H9 (cell line): ENCODE measurements around the gene GLRX3. TPM values are rescaled to one million over a fixed set of nuclear protein-coding genes. Genes with fewer than 3 reads are reported as not detected.

ENCODE experiments used
- DNase-seq: peaks from one replicate; pipeline ENCODE4 v3.0.0-alpha.2; 2017
- H2AFZ ChIP-seq: one replicate; pipeline ENCODE4 v1.6.1; 2013; ENCODE audit warnings: mild to moderate bottlenecking, low read length, control low read depth, moderate library complexity
- H2AK5ac ChIP-seq: 2 replicates; pipeline ENCODE4 v1.6.1; 2013; ENCODE audit warnings: low read length, control low read depth, mixed read lengths; ENCODE audit not compliant: insufficient read length
- H2BK120ac ChIP-seq: one replicate; pipeline ENCODE4 v1.6.1; 2013; ENCODE audit warnings: low read depth, mild to moderate bottlenecking, low read length, control low read depth, inconsistent platforms; ENCODE audit not compliant: poor library complexity, severe bottlenecking
- H2BK12ac ChIP-seq: 2 replicates; pipeline ENCODE4 v1.6.1; 2013; ENCODE audit warnings: low read length, control low read depth, mixed read lengths, low read depth; ENCODE audit not compliant: insufficient read length
- H2BK15ac ChIP-seq: 2 replicates; pipeline ENCODE4 v1.6.1; 2013; ENCODE audit warnings: low read depth, low read length, control low read depth
- H2BK20ac ChIP-seq: one replicate; pipeline ENCODE4 v1.6.1; 2013; ENCODE audit warnings: low read depth, mild to moderate bottlenecking, low read length, control low read depth, inconsistent platforms; ENCODE audit not compliant: poor library complexity, severe bottlenecking
- H2BK5ac ChIP-seq: 2 replicates; pipeline ENCODE4 v1.6.1; 2013; ENCODE audit warnings: low read length, control low read depth, mixed read lengths; ENCODE audit not compliant: insufficient read length
- H3K14ac ChIP-seq: 2 replicates; pipeline ENCODE4 v1.6.1; 2013; ENCODE audit warnings: low read length, control low read depth; ENCODE audit not compliant: insufficient read depth
- H3K18ac ChIP-seq: 2 replicates; pipeline ENCODE4 v1.6.1; 2013; ENCODE audit warnings: low read depth, mild to moderate bottlenecking, mixed read lengths, low read length, control low read depth; ENCODE audit not compliant: insufficient read length
- H3K23ac ChIP-seq: 2 replicates; pipeline ENCODE4 v1.6.1; 2013; ENCODE audit warnings: low read length, control low read depth, mixed read lengths, low read depth; ENCODE audit not compliant: insufficient read length
- H3K23me2 ChIP-seq: 2 replicates; pipeline ENCODE4 v1.6.1; 2013; ENCODE audit warnings: low read depth, mild to moderate bottlenecking, mixed read lengths, low read length, control low read depth; ENCODE audit not compliant: insufficient read length, poor library complexity, severe bottlenecking
- H3K27ac ChIP-seq: 2 replicates; pipeline ENCODE4 v1.5.1; 2013; ENCODE audit warnings: low read length, control low read depth, mixed read lengths, low read depth; ENCODE audit not compliant: insufficient read length
- H3K27me3 ChIP-seq: 2 replicates; pipeline ENCODE4 v1.6.1; 2013; ENCODE audit warnings: low read length, control low read depth, inconsistent platforms; ENCODE audit not compliant: insufficient read depth
- H3K4ac ChIP-seq: 2 replicates; pipeline ENCODE4 v1.6.1; 2013; ENCODE audit warnings: low read depth, mild to moderate bottlenecking, control low read depth, inconsistent platforms, low read length, moderate library complexity
- H3K4me1 ChIP-seq: 2 replicates; pipeline ENCODE4 v1.6.1; 2013; ENCODE audit warnings: low read length, control low read depth, inconsistent platforms; ENCODE audit not compliant: insufficient read depth
- H3K4me2 ChIP-seq: 2 replicates; pipeline ENCODE4 v1.6.1; 2013; ENCODE audit warnings: low read length, control low read depth, mixed read lengths; ENCODE audit not compliant: insufficient read length, insufficient read depth
- H3K56ac ChIP-seq: 2 replicates; pipeline ENCODE4 v1.6.1; 2013; ENCODE audit warnings: low read depth, mild to moderate bottlenecking, mixed read lengths, low read length, control low read depth; ENCODE audit not compliant: insufficient read length
- H3K79me1 ChIP-seq: 2 replicates; pipeline ENCODE4 v1.6.1; 2013; ENCODE audit warnings: low read depth, mild to moderate bottlenecking, moderate library complexity, low read length, control low read depth, inconsistent platforms; ENCODE audit not compliant: insufficient read depth, poor library complexity, severe bottlenecking
- H3K79me2 ChIP-seq: 2 replicates; pipeline ENCODE4 v1.6.1; 2013; ENCODE audit warnings: low read length, control low read depth, inconsistent platforms; ENCODE audit not compliant: insufficient read depth
- H3K9ac ChIP-seq: 2 replicates; pipeline ENCODE4 v1.6.1; 2013; ENCODE audit warnings: low read length, control low read depth, mixed read lengths; ENCODE audit not compliant: insufficient read length; ENCODE audit errors: extremely low read depth
- H3K9me3 ChIP-seq: one replicate; pipeline ENCODE4 v1.6.1; 2013; ENCODE audit warnings: low read depth, low read length, inconsistent platforms; ENCODE audit not compliant: control insufficient read depth
- H3T11ph ChIP-seq: one replicate; pipeline ENCODE4 v1.6.1; 2013; ENCODE audit warnings: mild to moderate bottlenecking, low read length, control low read depth, inconsistent platforms
- H4K20me1 ChIP-seq: one replicate; pipeline ENCODE4 v1.6.1; 2013; ENCODE audit not compliant: control insufficient read depth, insufficient read length, insufficient read depth
- H4K5ac ChIP-seq: 2 replicates; pipeline ENCODE4 v1.6.1; 2013; ENCODE audit warnings: low read depth, mild to moderate bottlenecking, mixed read lengths, low read length, control low read depth; ENCODE audit not compliant: insufficient read length
- H4K8ac ChIP-seq: replicated peaks from 2 replicates; pipeline ENCODE4 v1.6.1; 2013; ENCODE audit warnings: low read length, control low read depth, mixed read lengths, low read depth; ENCODE audit not compliant: insufficient read length
- H4K91ac ChIP-seq: 2 replicates; pipeline ENCODE4 v1.6.1; 2013; ENCODE audit warnings: low read depth, mild to moderate bottlenecking, moderate library complexity, mixed read lengths, low read length, control low read depth; ENCODE audit not compliant: insufficient read length
- H3K27ac Mint-ChIP-seq, 3 experiments: 2 replicates in 2 of 3; 3 replicates in 1 of 3; pipeline ENCODE4 v1.8.0; 2020 to 2021; ENCODE audit warnings: mixed read lengths in 3 of 3, mild to moderate bottlenecking in 1 of 3, moderate library complexity in 1 of 3
- H3K27me3 Mint-ChIP-seq: 2 replicates; pipeline ENCODE4 v1.8.0; 2021; ENCODE audit warnings: low read depth, mild to moderate bottlenecking, moderate library complexity, mixed read lengths
- H3K36me3 Mint-ChIP-seq, 3 experiments: 2 replicates in 2 of 3; 3 replicates in 1 of 3; pipeline ENCODE4 v1.8.0; 2020 to 2021; ENCODE audit warnings: low read depth in 3 of 3, mixed read lengths in 3 of 3; ENCODE audit not compliant: insufficient read depth in 1 of 3
- H3K4me1 Mint-ChIP-seq, 2 experiments: 2 replicates each; pipeline ENCODE4 v1.8.0; 2020; ENCODE audit warnings: mixed read lengths in 2 of 2
- H3K4me3 Mint-ChIP-seq, 2 experiments: 2 replicates in 1 of 2; 3 replicates in 1 of 2; pipeline ENCODE4 v1.8.0; 2020 to 2021; ENCODE audit warnings: mild to moderate bottlenecking in 2 of 2, mixed read lengths in 2 of 2, moderate library complexity in 1 of 2
- H3K9me3 Mint-ChIP-seq, 2 experiments: 2 replicates in 1 of 2; 3 replicates in 1 of 2; pipeline ENCODE4 v1.8.0; 2020; ENCODE audit warnings: mild to moderate bottlenecking in 2 of 2, mixed read lengths in 2 of 2, moderate library complexity in 1 of 2
- WGBS: extraction: QIAGEN DNeasy Blood & Tissue Kit; methylation state at CpG from one replicate; pipeline ENCODE4 v1.1.7; 2013; ENCODE audit warnings: missing lambda C conversion rate, low lambda C conversion rate, mixed read lengths; ENCODE audit not compliant: insufficient read length; ENCODE audit errors: extremely low coverage; 5-methylcytosine and 5-hydroxymethylcytosine counted together
- total RNA-seq: library from RNA; stranded (reverse); gene quantifications from 2 replicates; pipeline ENCODE4 v1.2.1, GENCODE V29; 2021
- TF ChIP-seq, protein P1 (sequence below): fragments of 200-600 bp; sonication (generic); conservative IDR thresholded peaks from 3 replicates; pipeline ENCODE4 v1.8.0; 2021; ENCODE audit warnings: antibody characterized with exemption, mild to moderate bottlenecking

GLRX3 gene
- total RNA-seq, 1 experiment from 2014 or later = 139 TPM

DNA sequence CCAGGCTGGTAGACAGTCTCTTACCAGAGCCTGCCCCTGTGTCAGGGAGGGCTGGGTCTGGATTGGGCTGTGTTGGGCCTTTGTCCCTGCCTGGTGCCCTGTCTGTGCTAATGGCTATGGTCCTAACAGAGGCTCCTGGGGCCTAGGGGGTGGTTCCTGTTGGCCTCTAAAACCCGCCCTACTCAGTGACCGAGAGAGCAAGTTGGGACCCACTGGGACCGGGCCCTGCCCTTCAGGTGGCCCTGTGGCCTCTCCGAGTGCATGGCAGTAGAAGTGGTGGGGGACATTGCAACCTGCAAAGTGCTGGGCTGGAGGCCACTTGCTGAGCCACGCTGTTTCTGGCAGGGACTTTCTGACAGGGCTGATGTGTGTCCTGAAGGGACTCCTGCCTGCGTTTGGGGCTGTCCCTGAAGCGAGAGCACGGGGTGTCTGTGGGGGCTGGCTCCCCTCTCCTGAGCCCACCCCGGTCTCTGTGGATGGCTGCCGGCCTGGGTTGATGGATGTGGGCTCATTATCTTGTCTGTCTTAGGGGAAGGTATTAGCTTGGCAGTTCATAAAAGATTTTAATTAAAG lies 56.2 kb downstream of the GLRX3 start:
- Histone ChIP-seq H2AK5ac (no peak overlapping the region), H3K9me3 (no peaks in the 10 kb centered on the region), H3K27me3 (no peaks in the 10 kb centered on the region), H2AFZ (no peak overlapping the region), H3K79me2 (no peaks in the 10 kb centered on the region), H2BK20ac (no peak overlapping the region), H2BK15ac (no peak overlapping the region), H3K4me2 (no peak overlapping the region), H3K4me1 (no peaks in the 10 kb centered on the region), H4K91ac (no peak overlapping the region), H3K56ac (no peak overlapping the region), H2BK12ac (no peak overlapping the region), H2BK120ac (no peak overlapping the region), H3K23ac (no peak overlapping the region), H3K14ac (no peak overlapping the region), H4K8ac (no peak overlapping the region), H3K27ac (no peak overlapping the region), H4K20me1 (no peaks in the 10 kb centered on the region), H3T11ph (no peak overlapping the region), H3K79me1 (no peaks in the 10 kb centered on the region), H3K9ac (no peak overlapping the region), H4K5ac (no peak overlapping the region), H2BK5ac (no peak overlapping the region), H3K18ac (no peak overlapping the region), H3K23me2 (peaks cover 6% of the 10 kb centered on the region), H3K4ac (no peak overlapping the region)
- WGBS = no CpG with 5 or more reads among the region's 10 CpGs
- Mint-ChIP-seq H3K4me3 (no peak overlapping the region), H3K36me3 (peaks cover 9 to 12% (median 9%) of the 10 kb centered on the region in 3 experiments), H3K4me1 (peaks cover 5 to 16% of the 10 kb centered on the region in 2 experiments), H3K27me3 (no peaks in the 10 kb centered on the region; the same call in none of the 2 replicates), H3K27ac (no peak overlapping the region), H3K9me3 (peaks cover 1 to 9% of the 10 kb centered on the region in 2 experiments; a peak in 2 of 5 replicates)
- no peak for DNase-seq
- TF ChIP-seq, protein P1, sequence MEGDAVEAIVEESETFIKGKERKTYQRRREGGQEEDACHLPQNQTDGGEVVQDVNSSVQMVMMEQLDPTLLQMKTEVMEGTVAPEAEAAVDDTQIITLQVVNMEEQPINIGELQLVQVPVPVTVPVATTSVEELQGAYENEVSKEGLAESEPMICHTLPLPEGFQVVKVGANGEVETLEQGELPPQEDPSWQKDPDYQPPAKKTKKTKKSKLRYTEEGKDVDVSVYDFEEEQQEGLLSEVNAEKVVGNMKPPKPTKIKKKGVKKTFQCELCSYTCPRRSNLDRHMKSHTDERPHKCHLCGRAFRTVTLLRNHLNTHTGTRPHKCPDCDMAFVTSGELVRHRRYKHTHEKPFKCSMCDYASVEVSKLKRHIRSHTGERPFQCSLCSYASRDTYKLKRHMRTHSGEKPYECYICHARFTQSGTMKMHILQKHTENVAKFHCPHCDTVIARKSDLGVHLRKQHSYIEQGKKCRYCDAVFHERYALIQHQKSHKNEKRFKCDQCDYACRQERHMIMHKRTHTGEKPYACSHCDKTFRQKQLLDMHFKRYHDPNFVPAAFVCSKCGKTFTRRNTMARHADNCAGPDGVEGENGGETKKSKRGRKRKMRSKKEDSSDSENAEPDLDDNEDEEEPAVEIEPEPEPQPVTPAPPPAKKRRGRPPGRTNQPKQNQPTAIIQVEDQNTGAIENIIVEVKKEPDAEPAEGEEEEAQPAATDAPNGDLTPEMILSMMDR = no peak
